ENCODE measurements around the gene TRAK1. TPM values are rescaled to one million over a fixed set of nuclear protein-coding genes. Genes with fewer than 3 reads are reported as not detected.
A peak's percentile ranks its signal among the peaks of the same experiment; 100 is the strongest.

The TRAK1 gene
- polyA plus RNA-seq, 1 donor (not counting 4 experiments of a cell fraction or from before 2014, with no cell fraction given), result 58.2 TPM

DNA sequence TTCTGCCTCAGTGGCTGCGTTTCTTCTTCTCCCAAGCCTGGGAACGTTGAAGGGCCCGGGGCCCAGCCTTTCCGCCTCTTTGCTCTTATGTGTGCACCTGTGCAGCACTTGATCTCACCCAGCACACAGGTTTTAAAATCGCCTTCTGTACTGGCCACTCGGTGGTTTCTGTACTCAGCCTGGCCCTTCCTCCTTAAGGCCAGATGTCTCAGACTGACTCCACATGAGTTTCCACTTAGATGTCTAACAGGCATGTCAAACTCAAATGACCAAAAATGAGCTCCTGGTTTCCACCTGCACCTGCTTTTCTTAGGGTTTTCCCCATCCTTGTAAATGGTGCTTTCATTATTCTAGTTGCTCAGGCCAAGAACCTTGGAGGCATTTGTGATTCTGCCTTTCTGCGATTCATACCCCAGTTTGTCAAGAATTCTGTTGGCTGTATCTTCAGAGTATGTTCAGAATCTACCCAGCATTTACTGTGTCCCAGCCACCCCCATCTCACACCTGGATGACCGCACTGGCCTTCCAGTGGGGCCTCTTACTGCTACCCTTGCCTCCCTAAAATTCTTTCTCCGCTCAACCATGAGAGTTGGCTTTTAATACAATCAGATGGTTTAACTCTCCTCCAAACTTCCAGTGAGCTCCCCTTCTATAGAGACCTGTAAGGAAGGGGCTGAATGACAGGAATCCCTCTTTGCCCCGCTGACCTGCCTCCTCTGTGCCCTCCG lies 2.2 kb upstream of the TRAK1 start:
- no peak for FAIRE-seq
- no peaks in the 10 kb centered on the region for H4K20me1 ChIP-seq (ENCODE audit: control insufficient read depth, extremely low read depth, insufficient read depth, low read length)
- H2AFZ ChIP-seq (ENCODE audit: control insufficient read depth, low read length), result no peak overlapping the region
- H3K4me1 ChIP-seq (ENCODE audit: control insufficient read depth, extremely low read depth, insufficient read depth, low read length), result peaks cover 23% of the 10 kb centered on the region
- H3K4me2 ChIP-seq (ENCODE audit: control insufficient read depth, extremely low read depth, insufficient read depth, low read depth, low read length), result no peak overlapping the region
- no peaks in the 10 kb centered on the region for H3K9me3 ChIP-seq (ENCODE audit: control insufficient read depth, low read depth, low read length)
- peaks cover 11 to 19% of the 10 kb centered on the region in 2 experiments for H3K36me3 ChIP-seq (ENCODE audit: control insufficient read depth in 2 of 2, extremely low read depth in 1 of 2, insufficient read depth in 2 of 2, low read length in 2 of 2)
- peaks cover 2% of the 10 kb centered on the region for H3K9me1 ChIP-seq (ENCODE audit: control insufficient read depth, extremely low read depth, insufficient read depth, low read length)
- DNase-seq (ENCODE audit: low read depth, low spot score), result no peak
- H3K27ac ChIP-seq (ENCODE audit: control insufficient read depth, insufficient read depth, low read length), result no peak overlapping the region
- H3K27me3 ChIP-seq (ENCODE audit: control insufficient read depth, extremely low read depth, insufficient read depth, low read length), result no peaks in the 10 kb centered on the region
- peaks cover 41% of the 10 kb centered on the region for H3K79me2 ChIP-seq (ENCODE audit: control insufficient read depth, insufficient read depth, low read length)
- dilution Hi-C loops (cut with MboI; ENCODE audit: extremely low pct_ligation_motif_present, low sequenced_read_pairs), result no loop called here
- TF ChIP-seq EZH2 (IDR thresholded peaks at IDR 0.05; ENCODE audit: low read length) (no peak), CTCF (optimal IDR thresholded peaks at IDR 0.05 in 1 of 3, IDR thresholded peaks at IDR 0.05 in 1 of 3, conservative IDR thresholded peaks at IDR 0.05 in 1 of 3; ENCODE audit: extremely low read depth in 1 of 3, insufficient read depth in 2 of 3, low read length in 3 of 3) (no peak)
- no peak overlapping the region for H3K9ac ChIP-seq (ENCODE audit: control insufficient read depth, extremely low read depth, insufficient read depth, low read length)
- H3K4me3 ChIP-seq (ENCODE audit: control insufficient read depth in 2 of 3, extremely low read depth in 1 of 3, insufficient read depth in 2 of 3, low read depth in 1 of 3, low read length in 3 of 3), result no peak overlapping the region

- no peak for DNase-seq (ENCODE audit: low read depth, low spot score)
- no peaks in the 10 kb centered on the region for H4K20me1 ChIP-seq (ENCODE audit: control insufficient read depth, extremely low read depth, insufficient read depth, low read length)
- peak overlapping the region; percentile 93 for H3K27ac ChIP-seq (ENCODE audit: control insufficient read depth, insufficient read depth, low read length)
- peaks cover 16 to 34% of the 10 kb centered on the region in 2 experiments for H3K36me3 ChIP-seq (ENCODE audit: control insufficient read depth in 2 of 2, extremely low read depth in 1 of 2, insufficient read depth in 2 of 2, low read length in 2 of 2)
- peak overlapping the region; percentile 64 to 86 (median 83) for H3K4me3 ChIP-seq (ENCODE audit: control insufficient read depth in 2 of 3, extremely low read depth in 1 of 3, insufficient read depth in 2 of 3, low read depth in 1 of 3, low read length in 3 of 3)
- peak; percentile 62 for FAIRE-seq
- H3K9ac ChIP-seq (ENCODE audit: control insufficient read depth, extremely low read depth, insufficient read depth, low read length), result peak overlapping the region; percentile 92
- peaks cover 2% of the 10 kb centered on the region for H3K9me1 ChIP-seq (ENCODE audit: control insufficient read depth, extremely low read depth, insufficient read depth, low read length)
- no peaks in the 10 kb centered on the region for H3K9me3 ChIP-seq (ENCODE audit: control insufficient read depth, low read depth, low read length)
- dilution Hi-C loops (cut with MboI; ENCODE audit: extremely low pct_ligation_motif_present, low sequenced_read_pairs), result no loop called here
- peak overlapping the region; percentile 92 for H3K4me2 ChIP-seq (ENCODE audit: control insufficient read depth, extremely low read depth, insufficient read depth, low read depth, low read length)
- TF ChIP-seq CTCF (optimal IDR thresholded peaks at IDR 0.05 in 1 of 3, IDR thresholded peaks at IDR 0.05 in 1 of 3, conservative IDR thresholded peaks at IDR 0.05 in 1 of 3; ENCODE audit: extremely low read depth in 1 of 3, insufficient read depth in 2 of 3, low read length in 3 of 3) (no peak), EZH2 (IDR thresholded peaks at IDR 0.05; ENCODE audit: low read length) (no peak)
- no peaks in the 10 kb centered on the region for H3K27me3 ChIP-seq (ENCODE audit: control insufficient read depth, extremely low read depth, insufficient read depth, low read length)
- H2AFZ ChIP-seq (ENCODE audit: control insufficient read depth, low read length), result no peak overlapping the region
- peaks cover 53% of the 10 kb centered on the region for H3K79me2 ChIP-seq (ENCODE audit: control insufficient read depth, insufficient read depth, low read length)
- H3K4me1 ChIP-seq (ENCODE audit: control insufficient read depth, extremely low read depth, insufficient read depth, low read length), result peaks cover 38% of the 10 kb centered on the region
Measured at GRCh38 chr3:42092006-42092405, 849 bp downstream of the TRAK1 start.
